DND-41 (cell line): Measurements from ENCODE around the gene CLEC20A.

Experiments used
- ATAC-seq: fragments of 200-7000 bp; cut with Tn5 transposase; 3 replicates; pipeline ENCODE4 v1.9.1; 2021; ENCODE audit warnings: low read depth; ENCODE audit not compliant: insufficient read depth
- DNase-seq: peaks from one replicate; pipeline ENCODE4 v3.0.0-alpha.2; 2020
- H2AFZ ChIP-seq: 2 replicates; pipeline ENCODE4 v1.6.0; 2012; ENCODE audit warnings: low read depth, low read length
- H3K27ac ChIP-seq: 2 replicates; pipeline ENCODE4 v1.5.1; 2012; ENCODE audit warnings: low read length, inconsistent platforms
- H3K27me3 ChIP-seq: fragments of 200-600 bp; sonication (generic); 2 replicates; pipeline ENCODE4 v1.6.0; 2012; ENCODE audit warnings: low read length, mild to moderate bottlenecking, inconsistent platforms; ENCODE audit not compliant: insufficient read depth, poor library complexity
- H3K36me3 ChIP-seq: 2 replicates; pipeline ENCODE4 v1.5.1; 2012; ENCODE audit warnings: low read length, inconsistent platforms; ENCODE audit not compliant: insufficient read depth
- H3K4me1 ChIP-seq: 2 replicates; pipeline ENCODE4 v1.5.1; 2012; ENCODE audit warnings: mild to moderate bottlenecking, low read length; ENCODE audit not compliant: insufficient read depth
- H3K4me2 ChIP-seq: 2 replicates; pipeline ENCODE4 v1.6.0; 2012; ENCODE audit warnings: mild to moderate bottlenecking, moderate library complexity, low read length, inconsistent platforms; ENCODE audit not compliant: insufficient read depth
- H3K4me3 ChIP-seq, 2 experiments: fragments of 200-600 bp in 1 of 2; shearing (Covaris generic) in 1 of 2; 2 replicates each; pipeline ENCODE4 v1.5.1; 2012 to 2016; ENCODE audit warnings: inconsistent platforms in 2 of 2, low read length in 2 of 2, mild to moderate bottlenecking in 2 of 2, low read depth in 1 of 2, moderate library complexity in 1 of 2
- H3K79me2 ChIP-seq: 2 replicates; pipeline ENCODE4 v1.6.0; 2012; ENCODE audit warnings: low read length, inconsistent platforms; ENCODE audit not compliant: insufficient read depth
- H3K9ac ChIP-seq: 2 replicates; pipeline ENCODE4 v1.6.0; 2012; ENCODE audit warnings: low read depth, mild to moderate bottlenecking, inconsistent platforms, low read length, moderate library complexity
- H3K9me3 ChIP-seq: 2 replicates; pipeline ENCODE4 v1.5.1; 2012; ENCODE audit warnings: low read length, moderate library complexity, mild to moderate bottlenecking, inconsistent platforms; ENCODE audit not compliant: insufficient read depth, severe bottlenecking
- H4K20me1 ChIP-seq: 2 replicates; pipeline ENCODE4 v1.6.0; 2012; ENCODE audit warnings: low read length; ENCODE audit not compliant: insufficient read depth
- EZH2 ChIP-seq: IDR thresholded peaks from 3 replicates; pipeline ENCODE4 v1.6.1; 2012; ENCODE audit warnings: borderline replicate concordance, low read depth, mild to moderate bottlenecking, moderate library complexity, low read length, inconsistent platforms; ENCODE audit not compliant: severe bottlenecking
- TF ChIP-seq, protein P1 (sequence below): IDR thresholded peaks from 2 replicates; pipeline ENCODE4 v1.5.1; 2012; ENCODE audit warnings: borderline replicate concordance, low read length, moderate library complexity, mild to moderate bottlenecking; ENCODE audit not compliant: poor library complexity, severe bottlenecking; ENCODE audit errors: extremely low read depth

Gene CLEC20A

DNA sequence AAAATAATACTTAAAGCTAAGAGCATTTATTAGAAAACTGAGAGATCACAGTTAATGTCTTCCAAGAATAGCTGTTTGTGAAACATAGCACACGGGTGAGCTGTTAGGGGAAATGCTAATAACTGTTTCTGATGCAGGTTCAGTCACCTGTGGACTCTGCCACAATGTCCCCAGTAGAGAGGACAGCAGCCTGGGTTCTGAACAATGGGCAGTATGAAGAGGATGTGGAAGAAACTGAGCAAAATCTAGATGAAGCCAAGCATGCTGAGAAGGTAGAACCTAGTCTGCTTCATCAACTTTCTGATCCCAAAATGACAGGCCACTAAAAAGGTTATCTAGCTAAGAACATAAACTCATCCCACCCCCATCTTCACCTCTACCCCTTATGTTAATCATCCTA is 32.6 kb downstream of the CLEC20A start:
- H3K4me1 ChIP-seq: no peaks in the 10 kb centered on the region
- no peaks in the 10 kb centered on the region for H3K9me3 ChIP-seq
- DNase-seq (no peak), ATAC-seq (no peak)
- no peaks in the 10 kb centered on the region for H3K36me3 ChIP-seq
- H3K79me2 ChIP-seq: no peaks in the 10 kb centered on the region
- no peak overlapping the region for H3K9ac ChIP-seq
- H2AFZ ChIP-seq: no peak overlapping the region
- H3K27me3 ChIP-seq: peaks cover 3% of the 10 kb centered on the region
- H3K27ac ChIP-seq: no peak overlapping the region
- no peak overlapping the region for H3K4me3 ChIP-seq
- TF ChIP-seq EZH2: no peak
- TF ChIP-seq, protein P1, sequence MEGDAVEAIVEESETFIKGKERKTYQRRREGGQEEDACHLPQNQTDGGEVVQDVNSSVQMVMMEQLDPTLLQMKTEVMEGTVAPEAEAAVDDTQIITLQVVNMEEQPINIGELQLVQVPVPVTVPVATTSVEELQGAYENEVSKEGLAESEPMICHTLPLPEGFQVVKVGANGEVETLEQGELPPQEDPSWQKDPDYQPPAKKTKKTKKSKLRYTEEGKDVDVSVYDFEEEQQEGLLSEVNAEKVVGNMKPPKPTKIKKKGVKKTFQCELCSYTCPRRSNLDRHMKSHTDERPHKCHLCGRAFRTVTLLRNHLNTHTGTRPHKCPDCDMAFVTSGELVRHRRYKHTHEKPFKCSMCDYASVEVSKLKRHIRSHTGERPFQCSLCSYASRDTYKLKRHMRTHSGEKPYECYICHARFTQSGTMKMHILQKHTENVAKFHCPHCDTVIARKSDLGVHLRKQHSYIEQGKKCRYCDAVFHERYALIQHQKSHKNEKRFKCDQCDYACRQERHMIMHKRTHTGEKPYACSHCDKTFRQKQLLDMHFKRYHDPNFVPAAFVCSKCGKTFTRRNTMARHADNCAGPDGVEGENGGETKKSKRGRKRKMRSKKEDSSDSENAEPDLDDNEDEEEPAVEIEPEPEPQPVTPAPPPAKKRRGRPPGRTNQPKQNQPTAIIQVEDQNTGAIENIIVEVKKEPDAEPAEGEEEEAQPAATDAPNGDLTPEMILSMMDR: no peak
- H3K4me2 ChIP-seq: no peak overlapping the region
- H4K20me1 ChIP-seq: no peaks in the 10 kb centered on the region

GRCh38 chr1:178461701-178462100 is 35.1 kb downstream of the CLEC20A start:
- no peaks in the 10 kb centered on the region for H3K36me3 ChIP-seq
- no peak for ATAC-seq
- H3K4me2 ChIP-seq: no peak overlapping the region
- no peaks in the 10 kb centered on the region for H4K20me1 ChIP-seq
- no peak overlapping the region for H3K4me3 ChIP-seq
- no peaks in the 10 kb centered on the region for H3K79me2 ChIP-seq
- no peak overlapping the region for H3K9ac ChIP-seq
- TF ChIP-seq, protein P1: no peak
- no peak for TF ChIP-seq EZH2
- H3K27ac ChIP-seq: no peak overlapping the region
- H3K27me3 ChIP-seq: peaks cover 3% of the 10 kb centered on the region
- H3K4me1 ChIP-seq: no peaks in the 10 kb centered on the region
- no peak for DNase-seq
- no peaks in the 10 kb centered on the region for H3K9me3 ChIP-seq
- H2AFZ ChIP-seq: no peak overlapping the region

DNA sequence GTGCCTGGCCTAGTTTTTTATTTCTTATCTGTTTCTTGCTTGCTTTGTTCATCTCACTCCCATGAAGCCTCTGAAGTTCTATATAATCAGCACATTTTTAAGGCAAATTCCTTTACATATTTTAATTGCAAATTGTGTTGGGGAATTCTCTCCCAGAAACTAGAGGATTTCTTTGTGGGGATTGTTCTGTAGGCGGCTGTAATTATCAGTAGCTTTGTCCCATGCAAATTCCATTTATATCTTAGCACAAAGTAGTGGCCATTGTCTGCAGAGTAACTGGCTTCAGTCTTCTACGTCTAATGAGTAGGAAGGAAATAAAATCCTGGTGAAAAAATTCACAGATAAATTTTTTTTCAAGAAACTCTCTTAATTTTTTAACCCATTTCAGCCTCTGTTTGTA is 35.7 kb downstream of the CLEC20A start:
- Histone ChIP-seq H3K79me2 (no peaks in the 10 kb centered on the region), H3K27ac (no peak overlapping the region), H4K20me1 (no peaks in the 10 kb centered on the region), H3K27me3 (peaks cover 3% of the 10 kb centered on the region), H3K4me2 (no peak overlapping the region), H3K36me3 (no peaks in the 10 kb centered on the region), H2AFZ (no peak overlapping the region), H3K4me1 (no peaks in the 10 kb centered on the region), H3K4me3 (no peak overlapping the region), H3K9me3 (no peaks in the 10 kb centered on the region), H3K9ac (no peak overlapping the region)
- TF ChIP-seq, protein P1: no peak
- TF ChIP-seq EZH2: no peak
- DNase-seq (no peak), ATAC-seq (no peak)

- ATAC-seq (no peak), DNase-seq (no peak)
- no peak overlapping the region for H3K4me2 ChIP-seq
- no peak overlapping the region for H3K9ac ChIP-seq
- H3K4me1 ChIP-seq: no peaks in the 10 kb centered on the region
- no peaks in the 10 kb centered on the region for H3K9me3 ChIP-seq
- no peak overlapping the region for H3K4me3 ChIP-seq
- TF ChIP-seq, protein P1: no peak
- no peak for TF ChIP-seq EZH2
- H3K79me2 ChIP-seq: no peaks in the 10 kb centered on the region
- H3K36me3 ChIP-seq: no peaks in the 10 kb centered on the region
- H3K27ac ChIP-seq: no peak overlapping the region
- peaks cover 3% of the 10 kb centered on the region for H3K27me3 ChIP-seq
- no peak overlapping the region for H2AFZ ChIP-seq
- H4K20me1 ChIP-seq: no peaks in the 10 kb centered on the region
Measured at GRCh38 chr1:178458203-178458602, 38.6 kb downstream of the CLEC20A start.
